ENCODE measurements around the gene SPHK1.
A peak's percentile ranks its signal among the peaks of the same experiment; 100 is the strongest.

The SPHK1 gene

GRCh38 chr17:76384222-76384986 is at the start of gene SPHK1:
TSS of gene SPHK1 (plus strand) at chr17:76384609. CDS start at chr17:76385645, 1,036 bp downstream.
- DNase-seq (ENCODE audit: low read depth), result no peak
- TF ChIP-seq, protein P1, sequence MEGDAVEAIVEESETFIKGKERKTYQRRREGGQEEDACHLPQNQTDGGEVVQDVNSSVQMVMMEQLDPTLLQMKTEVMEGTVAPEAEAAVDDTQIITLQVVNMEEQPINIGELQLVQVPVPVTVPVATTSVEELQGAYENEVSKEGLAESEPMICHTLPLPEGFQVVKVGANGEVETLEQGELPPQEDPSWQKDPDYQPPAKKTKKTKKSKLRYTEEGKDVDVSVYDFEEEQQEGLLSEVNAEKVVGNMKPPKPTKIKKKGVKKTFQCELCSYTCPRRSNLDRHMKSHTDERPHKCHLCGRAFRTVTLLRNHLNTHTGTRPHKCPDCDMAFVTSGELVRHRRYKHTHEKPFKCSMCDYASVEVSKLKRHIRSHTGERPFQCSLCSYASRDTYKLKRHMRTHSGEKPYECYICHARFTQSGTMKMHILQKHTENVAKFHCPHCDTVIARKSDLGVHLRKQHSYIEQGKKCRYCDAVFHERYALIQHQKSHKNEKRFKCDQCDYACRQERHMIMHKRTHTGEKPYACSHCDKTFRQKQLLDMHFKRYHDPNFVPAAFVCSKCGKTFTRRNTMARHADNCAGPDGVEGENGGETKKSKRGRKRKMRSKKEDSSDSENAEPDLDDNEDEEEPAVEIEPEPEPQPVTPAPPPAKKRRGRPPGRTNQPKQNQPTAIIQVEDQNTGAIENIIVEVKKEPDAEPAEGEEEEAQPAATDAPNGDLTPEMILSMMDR (IDR thresholded peaks at IDR 0.05; ENCODE audit: control insufficient read depth, extremely low read depth, insufficient read depth), result no peak

DNA sequence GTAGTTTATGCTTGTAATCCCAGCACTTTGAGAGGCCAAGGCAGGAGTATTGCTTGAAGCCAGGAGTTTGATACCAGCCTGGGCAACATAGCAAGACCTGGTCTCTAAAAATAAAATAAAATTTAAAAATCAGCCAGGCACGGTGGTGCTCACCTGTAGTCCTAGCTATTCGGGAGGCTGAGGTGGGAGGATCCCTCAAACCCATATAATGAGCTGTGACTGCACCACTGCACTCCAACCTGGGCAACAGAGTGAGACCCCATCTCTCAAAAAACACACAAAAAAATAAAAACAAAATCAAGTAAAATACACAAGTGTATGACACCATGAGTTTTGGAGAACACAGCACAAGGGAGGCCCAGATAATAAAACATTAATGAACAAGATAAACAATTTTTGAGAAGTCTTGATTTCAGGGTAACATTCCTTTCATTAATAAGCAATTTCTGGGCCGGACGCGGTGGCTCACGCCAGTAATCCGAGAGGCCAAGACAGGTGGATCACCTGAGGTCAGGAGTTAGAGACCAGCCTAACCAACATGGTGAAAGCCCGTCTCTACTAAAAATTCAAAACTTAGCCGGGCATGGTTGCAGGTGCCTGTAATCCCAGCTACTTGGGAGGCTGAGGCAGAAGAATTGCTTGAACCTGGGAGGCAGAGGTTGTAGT is 48.6 kb upstream of the SPHK1 start:
- TF ChIP-seq, protein P1 (IDR thresholded peaks at IDR 0.05; ENCODE audit: control insufficient read depth, extremely low read depth, insufficient read depth), result no peak
- no peak overlapping the region for H3K4me3 ChIP-seq (ENCODE audit: low read depth, low read length)
- DNase-seq (ENCODE audit: low read depth), result no peak

More at GRCh38 chr17:76384222-76384986, at the start of gene SPHK1:
- H3K4me3 ChIP-seq (ENCODE audit: low read depth, low read length), result peak within 1 kb of the TSS; percentile 56

GRCh38 chr17:76336756-76337412 is 47.5 kb upstream of the SPHK1 start:
- DNase-seq (ENCODE audit: low read depth), result no peak
- H3K4me3 ChIP-seq (ENCODE audit: low read depth, low read length), result no peak overlapping the region
- TF ChIP-seq, protein P1 (IDR thresholded peaks at IDR 0.05; ENCODE audit: control insufficient read depth, extremely low read depth, insufficient read depth), result no peak

- no peak for DNase-seq (ENCODE audit: low read depth)
- TF ChIP-seq, protein P1 (IDR thresholded peaks at IDR 0.05; ENCODE audit: control insufficient read depth, extremely low read depth, insufficient read depth), result no peak
- no peak overlapping the region for H3K4me3 ChIP-seq (ENCODE audit: low read depth, low read length)
Measured at GRCh38 chr17:76337413-76337777, 47.0 kb upstream of the SPHK1 start.

DNA sequence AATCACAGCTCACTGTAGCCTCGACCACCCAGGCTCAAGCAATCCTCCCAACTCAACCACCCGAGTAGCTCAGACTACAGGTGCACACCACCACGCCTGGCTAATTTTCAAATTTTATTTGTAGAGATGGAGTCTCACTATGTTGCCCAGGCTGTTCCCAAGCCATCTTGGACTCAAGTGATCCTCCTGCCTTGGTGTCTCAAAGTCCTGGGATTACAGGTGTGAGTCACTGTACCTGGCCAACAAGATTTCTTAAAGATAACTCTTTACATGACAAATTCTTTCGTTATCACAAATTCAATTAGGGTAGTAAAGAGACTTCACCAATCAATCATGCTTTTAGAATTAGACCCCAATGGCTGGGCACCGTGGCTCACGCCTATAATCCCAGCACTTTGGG is 43.1 kb upstream of the SPHK1 start:
- TF ChIP-seq, protein P1 (IDR thresholded peaks at IDR 0.05; ENCODE audit: control insufficient read depth, extremely low read depth, insufficient read depth), result no peak
- no peak overlapping the region for H3K4me3 ChIP-seq (ENCODE audit: low read depth, low read length)

DNA sequence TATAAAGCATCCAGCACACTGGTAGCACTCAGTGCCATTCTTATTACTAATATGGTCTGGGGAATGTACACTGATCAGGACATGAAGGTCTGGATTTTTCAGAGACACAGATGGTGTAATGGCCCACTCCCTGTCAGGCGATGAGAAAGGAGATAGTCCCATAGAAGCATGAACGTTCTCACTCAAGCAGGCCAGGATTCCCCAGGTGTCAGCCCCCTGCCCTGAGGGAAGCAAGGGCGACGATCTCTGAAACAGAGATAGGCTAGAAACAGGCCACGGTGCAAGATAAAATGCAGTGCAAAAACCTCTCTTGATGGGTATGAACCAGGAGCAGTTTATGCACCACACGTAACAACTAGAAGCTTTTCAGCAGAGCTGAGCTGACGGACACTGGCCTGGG is 41.3 kb upstream of the SPHK1 start:
- no peak overlapping the region for H3K4me3 ChIP-seq (ENCODE audit: low read depth, low read length)
- TF ChIP-seq, protein P1 (IDR thresholded peaks at IDR 0.05; ENCODE audit: control insufficient read depth, extremely low read depth, insufficient read depth), result no peak
- no peak for DNase-seq (ENCODE audit: low read depth)

More for the DNA sequence above, 43.1 kb upstream of the SPHK1 start:
- no peak for DNase-seq (ENCODE audit: low read depth)

All from LNCaP clone FGC (cell line).